ENCODE measurements around the gene ANKRD65.

Gene ANKRD65

DNA sequence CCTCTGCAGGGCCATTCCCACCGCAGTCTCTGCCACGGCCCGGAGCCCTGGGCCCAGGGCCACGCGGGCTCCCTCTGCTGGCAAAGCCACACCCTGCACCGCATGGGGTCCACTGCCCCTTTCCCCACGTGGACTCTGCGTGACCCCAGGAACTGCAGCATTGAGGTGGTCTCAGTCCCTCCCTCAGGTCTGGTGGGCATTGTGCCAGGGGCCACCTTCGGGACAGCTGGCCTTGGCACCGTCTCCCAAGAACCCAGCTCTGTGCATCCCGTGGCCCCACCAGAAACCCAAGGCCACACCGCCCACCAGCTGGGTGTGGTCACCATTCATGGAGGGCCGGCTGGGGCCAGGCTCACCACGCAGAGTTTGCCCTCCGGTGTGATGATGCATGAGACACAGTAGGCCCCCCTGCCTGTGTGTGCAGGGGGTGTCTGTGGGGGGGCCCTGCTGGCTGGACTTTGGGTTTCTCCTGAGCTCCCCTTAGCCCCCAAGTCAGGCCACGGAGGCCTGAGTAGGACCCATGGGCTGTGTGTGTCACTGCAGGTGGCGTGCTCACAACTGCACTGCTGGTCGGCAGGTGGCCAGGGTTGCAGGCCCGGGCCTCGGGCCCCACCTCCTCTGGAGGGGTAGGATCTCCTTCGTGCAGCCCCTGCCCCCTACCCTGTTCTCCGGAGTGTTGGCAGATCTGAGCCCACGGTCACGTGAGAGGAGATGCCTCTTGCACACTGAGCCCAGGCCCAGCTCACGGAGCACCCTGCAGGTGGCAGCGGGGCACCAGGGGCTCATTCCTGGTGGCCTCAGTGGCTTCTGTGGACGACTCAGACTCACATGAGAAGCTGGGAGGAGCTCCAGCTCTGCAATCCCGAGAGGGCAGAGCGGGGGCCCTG is 20.2 kb upstream of the ANKRD65 start:
- 0 out of 2 replicates have a peak, but pooled peaks have one; percentile 29 for TF ChIP-seq POLR2AphosphoS5 (IDR thresholded peaks at IDR 0.05; ENCODE audit: low read depth, low read length)
- TF ChIP-seq FOXP2 (optimal IDR thresholded peaks at IDR 0.05; ENCODE audit: borderline replicate concordance, extremely low read depth, extremely low read length, insufficient read depth), result no peak
- no peak for TF ChIP-seq TAF1 (IDR thresholded peaks at IDR 0.05; ENCODE audit: borderline replicate concordance, insufficient read depth, low read length)
- no peak for TF ChIP-seq SIN3A (IDR thresholded peaks at IDR 0.05; ENCODE audit: borderline replicate concordance, insufficient read depth, low read length)

GRCh38 chr1:1440262-1441001 is 19.4 kb upstream of the ANKRD65 start:
- no peak for TF ChIP-seq FOXP2 (optimal IDR thresholded peaks at IDR 0.05; ENCODE audit: borderline replicate concordance, extremely low read depth, extremely low read length, insufficient read depth)
- TF ChIP-seq, protein P1, sequence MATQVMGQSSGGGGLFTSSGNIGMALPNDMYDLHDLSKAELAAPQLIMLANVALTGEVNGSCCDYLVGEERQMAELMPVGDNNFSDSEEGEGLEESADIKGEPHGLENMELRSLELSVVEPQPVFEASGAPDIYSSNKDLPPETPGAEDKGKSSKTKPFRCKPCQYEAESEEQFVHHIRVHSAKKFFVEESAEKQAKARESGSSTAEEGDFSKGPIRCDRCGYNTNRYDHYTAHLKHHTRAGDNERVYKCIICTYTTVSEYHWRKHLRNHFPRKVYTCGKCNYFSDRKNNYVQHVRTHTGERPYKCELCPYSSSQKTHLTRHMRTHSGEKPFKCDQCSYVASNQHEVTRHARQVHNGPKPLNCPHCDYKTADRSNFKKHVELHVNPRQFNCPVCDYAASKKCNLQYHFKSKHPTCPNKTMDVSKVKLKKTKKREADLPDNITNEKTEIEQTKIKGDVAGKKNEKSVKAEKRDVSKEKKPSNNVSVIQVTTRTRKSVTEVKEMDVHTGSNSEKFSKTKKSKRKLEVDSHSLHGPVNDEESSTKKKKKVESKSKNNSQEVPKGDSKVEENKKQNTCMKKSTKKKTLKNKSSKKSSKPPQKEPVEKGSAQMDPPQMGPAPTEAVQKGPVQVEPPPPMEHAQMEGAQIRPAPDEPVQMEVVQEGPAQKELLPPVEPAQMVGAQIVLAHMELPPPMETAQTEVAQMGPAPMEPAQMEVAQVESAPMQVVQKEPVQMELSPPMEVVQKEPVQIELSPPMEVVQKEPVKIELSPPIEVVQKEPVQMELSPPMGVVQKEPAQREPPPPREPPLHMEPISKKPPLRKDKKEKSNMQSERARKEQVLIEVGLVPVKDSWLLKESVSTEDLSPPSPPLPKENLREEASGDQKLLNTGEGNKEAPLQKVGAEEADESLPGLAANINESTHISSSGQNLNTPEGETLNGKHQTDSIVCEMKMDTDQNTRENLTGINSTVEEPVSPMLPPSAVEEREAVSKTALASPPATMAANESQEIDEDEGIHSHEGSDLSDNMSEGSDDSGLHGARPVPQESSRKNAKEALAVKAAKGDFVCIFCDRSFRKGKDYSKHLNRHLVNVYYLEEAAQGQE (IDR thresholded peaks at IDR 0.05; ENCODE audit: insufficient read depth in 1 of 2, low read depth in 2 of 2, low read length in 2 of 2), result no peak
- no peak for TF ChIP-seq TAF1 (IDR thresholded peaks at IDR 0.05; ENCODE audit: borderline replicate concordance, insufficient read depth, low read length)
- TF ChIP-seq POLR2AphosphoS5 (IDR thresholded peaks at IDR 0.05; ENCODE audit: low read depth, low read length), result no peak
- no peak for TF ChIP-seq SIN3A (IDR thresholded peaks at IDR 0.05; ENCODE audit: borderline replicate concordance, insufficient read depth, low read length)

DNA sequence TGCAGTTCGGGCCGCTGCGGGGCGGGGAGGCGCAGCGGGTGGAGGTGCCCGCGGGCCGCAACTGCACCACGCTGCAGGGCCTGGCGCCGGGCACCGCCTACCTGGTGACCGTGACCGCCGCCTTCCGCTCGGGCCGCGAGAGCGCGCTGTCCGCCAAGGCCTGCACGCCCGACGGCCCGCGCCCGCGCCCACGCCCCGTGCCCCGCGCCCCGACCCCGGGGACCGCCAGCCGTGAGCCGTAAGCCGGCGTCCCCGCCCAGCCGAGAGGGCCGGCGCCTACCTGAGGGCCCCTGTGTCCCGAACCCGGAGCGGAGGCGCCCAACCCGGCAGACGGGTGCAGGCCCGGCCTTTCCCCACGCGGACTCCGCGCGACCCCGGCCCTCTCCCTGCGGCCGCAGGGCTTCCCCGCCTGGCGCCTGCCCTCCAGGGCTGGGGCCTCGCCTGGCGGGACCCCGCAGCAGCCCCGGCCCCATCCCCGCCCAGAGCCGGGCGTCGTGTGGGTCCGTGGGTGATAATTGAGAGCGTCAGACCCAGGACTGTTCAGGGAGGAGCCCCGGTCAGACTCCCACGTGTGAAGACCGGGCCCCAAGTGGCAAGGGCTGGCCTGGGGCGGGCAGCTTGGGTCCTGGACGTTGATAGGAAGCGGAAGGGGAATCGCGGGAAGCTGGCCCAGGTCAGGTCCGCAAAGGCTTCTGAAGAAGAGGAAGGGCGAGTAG is 18.6 kb upstream of the ANKRD65 start:
- no peak for TF ChIP-seq SIN3A (IDR thresholded peaks at IDR 0.05; ENCODE audit: borderline replicate concordance, insufficient read depth, low read length)
- no peak for TF ChIP-seq POLR2AphosphoS5 (IDR thresholded peaks at IDR 0.05; ENCODE audit: low read depth, low read length)
- no peak for TF ChIP-seq TAF1 (IDR thresholded peaks at IDR 0.05; ENCODE audit: borderline replicate concordance, insufficient read depth, low read length)
- TF ChIP-seq FOXP2 (optimal IDR thresholded peaks at IDR 0.05; ENCODE audit: borderline replicate concordance, extremely low read depth, extremely low read length, insufficient read depth), result no peak
- TF ChIP-seq, protein P1 (IDR thresholded peaks at IDR 0.05; ENCODE audit: insufficient read depth in 1 of 2, low read depth in 2 of 2, low read length in 2 of 2), result no peak

DNA sequence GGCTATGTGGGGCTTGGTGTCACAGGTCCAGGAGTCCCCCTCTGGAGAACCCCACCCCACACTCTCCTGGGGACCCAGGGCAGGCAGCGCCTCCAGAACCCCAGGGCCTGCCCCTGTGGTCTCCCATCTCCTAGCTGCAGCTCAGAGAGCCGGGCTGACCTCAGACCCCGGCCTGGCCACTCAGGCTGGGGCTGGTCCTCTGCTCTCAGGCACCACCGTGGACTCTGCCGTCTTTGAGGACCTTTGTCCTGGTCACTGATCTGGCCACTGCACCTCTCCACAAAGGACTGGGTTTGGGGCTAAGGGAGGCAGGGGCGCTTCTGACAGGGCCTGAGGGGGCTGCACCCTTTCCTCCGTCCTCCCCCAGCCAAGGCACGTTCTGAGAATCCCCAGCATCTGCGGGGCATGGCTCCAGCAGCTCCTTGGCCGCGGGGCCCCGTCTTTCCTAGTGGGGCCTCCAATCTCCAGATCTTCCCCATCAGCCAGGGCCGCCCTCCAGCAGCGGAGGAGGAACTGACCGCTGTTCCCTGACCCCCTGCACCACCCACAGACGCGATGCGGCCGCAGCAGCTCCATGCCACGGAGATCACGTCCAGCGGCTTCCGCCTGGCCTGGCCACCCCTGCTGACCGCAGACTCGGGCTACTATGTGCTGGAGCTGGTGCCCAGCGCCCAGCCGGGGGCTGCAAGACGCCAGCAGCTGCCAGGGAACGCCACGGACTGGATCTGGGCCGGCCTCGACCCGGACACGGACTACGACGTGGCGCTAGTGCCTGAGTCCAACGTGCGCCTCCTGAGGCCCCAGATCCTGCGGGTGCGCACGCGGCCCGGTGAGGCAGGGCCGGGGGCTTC is 17.7 kb upstream of the ANKRD65 start:
- TF ChIP-seq TAF1 (IDR thresholded peaks at IDR 0.05; ENCODE audit: borderline replicate concordance, insufficient read depth, low read length) (no peak), POLR2AphosphoS5 (IDR thresholded peaks at IDR 0.05; ENCODE audit: low read depth, low read length) (no peak), FOXP2 (optimal IDR thresholded peaks at IDR 0.05; ENCODE audit: borderline replicate concordance, extremely low read depth, extremely low read length, insufficient read depth) (no peak), SIN3A (IDR thresholded peaks at IDR 0.05; ENCODE audit: borderline replicate concordance, insufficient read depth, low read length) (no peak)
- TF ChIP-seq, protein P1 (IDR thresholded peaks at IDR 0.05; ENCODE audit: insufficient read depth in 1 of 2, low read depth in 2 of 2, low read length in 2 of 2), result no peak

Measured in PFSK-1 (cell line).